Hematopoietic multipotent progenitor cell (in vitro differentiated cells): ENCODE results near the gene WIPF1. TPM values are rescaled to one million over a fixed set of nuclear protein-coding genes. Genes with fewer than 3 reads are reported as not detected.

ENCODE experiments used
- DNase-seq, 3 donors: peaks; one replicate each; pipeline ENCODE4 v3.0.0-alpha.2; 2011 to 2015; ENCODE audit warnings: low read depth in 2 of 3, low spot score in 2 of 3
- total RNA-seq: library from RNA; depleted of rRNA; stranded (reverse); fragments of >200 nt; gene quantifications from one replicate; pipeline ENCODE4 v1.2.3, GENCODE V29; 2012

WIPF1 gene
- total RNA-seq, 1 donor: 26.7 TPM

DNA sequence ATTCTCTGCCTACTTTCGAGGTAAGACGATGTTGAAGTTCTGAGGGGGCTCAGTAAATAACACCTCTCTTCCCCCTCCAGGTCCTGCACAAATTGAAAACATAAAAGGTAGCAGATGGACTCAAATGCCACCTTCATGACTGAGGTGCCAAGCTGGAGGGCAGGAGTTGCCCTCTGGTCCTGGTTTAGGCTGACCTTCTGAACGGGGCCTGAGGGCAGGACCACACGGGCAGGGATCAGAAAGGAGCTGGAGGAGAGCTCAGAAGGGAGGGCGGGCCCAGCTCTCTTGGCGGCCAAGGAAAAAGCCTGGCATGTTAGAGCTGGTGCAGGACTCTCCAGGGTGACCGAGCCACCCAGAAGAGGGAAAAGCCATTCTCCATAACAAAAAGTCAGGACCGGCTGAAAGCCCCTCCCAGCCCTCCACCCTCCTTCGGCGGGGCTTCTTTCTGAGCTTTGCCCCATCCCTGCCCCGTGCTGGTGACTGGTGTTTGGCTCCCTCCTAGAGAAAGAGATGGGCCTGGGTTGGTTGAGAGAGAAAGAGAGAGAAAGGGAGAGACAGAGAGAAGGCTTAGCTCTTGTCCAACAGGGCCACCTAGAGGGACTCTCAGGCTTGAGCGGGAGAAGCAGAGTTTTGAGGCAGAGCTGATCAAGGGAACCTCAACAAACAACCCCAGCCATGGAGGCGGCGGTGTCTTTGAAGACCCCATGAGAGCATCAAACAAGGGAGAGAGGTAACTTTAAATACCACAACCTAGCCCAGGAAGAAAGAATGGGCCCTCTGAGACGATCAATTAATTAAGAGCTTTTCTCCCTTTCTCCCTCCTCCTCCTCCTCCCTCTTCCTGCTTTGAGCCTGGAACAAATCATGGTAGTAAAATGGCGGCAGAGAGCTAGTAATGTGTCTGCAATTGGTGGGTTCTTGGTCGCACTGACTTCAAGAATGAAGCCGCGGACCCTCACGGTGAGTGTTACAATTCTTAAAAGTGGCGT is 50.8 kb downstream of the WIPF1 start:
- DNase-seq: peak in 2 of 3 donors; percentile 35 to 60

DNA sequence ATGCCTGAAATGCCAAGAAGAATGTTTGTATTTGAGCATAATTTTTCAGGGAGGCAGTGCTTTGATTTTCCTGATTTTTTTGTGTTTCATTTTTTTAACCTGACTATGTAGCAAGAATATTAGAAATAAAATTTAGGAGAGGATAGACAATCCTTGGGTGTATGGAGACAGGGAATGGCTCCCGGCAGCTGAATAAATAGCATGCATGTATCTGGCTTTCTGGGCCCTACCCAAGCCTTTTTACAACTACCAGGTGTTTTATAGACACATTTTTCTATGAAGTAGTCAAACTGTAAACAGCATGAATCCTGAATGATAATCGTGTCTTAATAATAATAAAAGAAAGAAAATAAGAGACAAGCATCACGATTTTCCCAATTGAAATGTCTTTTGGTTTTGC is 52.4 kb downstream of the WIPF1 start:
- DNase-seq: no peak

DNA sequence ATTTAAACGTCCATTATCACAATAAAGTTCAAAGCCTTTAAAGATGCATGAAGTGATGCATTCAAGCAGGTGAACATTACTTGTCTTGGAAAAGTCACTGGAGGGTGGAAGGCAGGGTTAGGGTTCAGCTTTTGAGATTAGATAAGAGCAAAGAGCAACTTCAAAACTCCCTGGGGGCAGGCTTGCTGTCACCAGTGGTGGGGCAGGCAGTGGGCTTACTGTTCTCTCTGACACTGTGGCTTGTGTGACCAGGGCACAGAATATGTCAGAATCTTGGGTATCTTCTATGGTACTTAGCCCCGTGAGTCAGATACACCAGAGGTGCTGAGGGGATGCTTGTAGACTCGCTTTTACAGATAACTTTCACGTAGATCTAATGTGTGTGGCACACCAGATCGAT is 52.8 kb downstream of the WIPF1 start:
- no peak for DNase-seq

DNA sequence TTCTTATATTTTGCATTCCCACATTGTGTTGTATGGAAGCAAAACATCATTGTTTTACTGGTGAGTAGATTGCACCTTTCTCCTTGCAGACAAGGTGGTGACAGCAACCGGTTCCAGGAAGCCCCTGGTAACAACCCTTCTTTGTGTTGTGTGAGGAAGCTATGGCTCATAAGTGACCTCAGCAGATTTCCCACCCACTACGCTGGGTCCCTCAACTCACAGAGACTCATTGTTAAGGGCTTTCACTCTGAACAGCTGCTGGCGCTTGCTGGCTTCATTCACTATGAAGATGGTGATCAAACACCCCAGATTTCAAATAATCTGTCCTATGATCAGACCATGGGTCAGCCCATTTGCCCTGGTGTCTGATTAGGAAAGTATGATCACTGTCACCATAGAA is 53.4 kb downstream of the WIPF1 start:
- DNase-seq: no peak

DNA sequence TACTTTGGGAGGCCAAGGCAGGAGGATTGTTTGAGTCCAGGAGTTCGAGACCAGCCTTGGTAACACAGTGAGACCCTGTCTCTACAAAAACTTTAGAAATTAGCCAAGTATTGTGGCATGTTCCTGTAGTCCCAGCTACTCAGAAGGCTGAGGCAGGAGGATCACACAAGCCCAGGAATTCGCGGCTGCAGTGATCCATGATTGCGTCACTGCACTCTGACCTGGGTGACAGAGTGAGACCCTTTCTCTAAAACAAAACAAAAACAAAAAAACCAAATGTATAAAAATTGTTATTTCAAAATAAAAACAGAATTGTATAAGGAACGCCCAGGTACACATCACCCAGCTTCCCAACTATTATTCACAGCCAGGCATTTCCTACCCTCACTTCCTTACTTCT is 56.7 kb downstream of the WIPF1 start:
- DNase-seq: no peak

DNA sequence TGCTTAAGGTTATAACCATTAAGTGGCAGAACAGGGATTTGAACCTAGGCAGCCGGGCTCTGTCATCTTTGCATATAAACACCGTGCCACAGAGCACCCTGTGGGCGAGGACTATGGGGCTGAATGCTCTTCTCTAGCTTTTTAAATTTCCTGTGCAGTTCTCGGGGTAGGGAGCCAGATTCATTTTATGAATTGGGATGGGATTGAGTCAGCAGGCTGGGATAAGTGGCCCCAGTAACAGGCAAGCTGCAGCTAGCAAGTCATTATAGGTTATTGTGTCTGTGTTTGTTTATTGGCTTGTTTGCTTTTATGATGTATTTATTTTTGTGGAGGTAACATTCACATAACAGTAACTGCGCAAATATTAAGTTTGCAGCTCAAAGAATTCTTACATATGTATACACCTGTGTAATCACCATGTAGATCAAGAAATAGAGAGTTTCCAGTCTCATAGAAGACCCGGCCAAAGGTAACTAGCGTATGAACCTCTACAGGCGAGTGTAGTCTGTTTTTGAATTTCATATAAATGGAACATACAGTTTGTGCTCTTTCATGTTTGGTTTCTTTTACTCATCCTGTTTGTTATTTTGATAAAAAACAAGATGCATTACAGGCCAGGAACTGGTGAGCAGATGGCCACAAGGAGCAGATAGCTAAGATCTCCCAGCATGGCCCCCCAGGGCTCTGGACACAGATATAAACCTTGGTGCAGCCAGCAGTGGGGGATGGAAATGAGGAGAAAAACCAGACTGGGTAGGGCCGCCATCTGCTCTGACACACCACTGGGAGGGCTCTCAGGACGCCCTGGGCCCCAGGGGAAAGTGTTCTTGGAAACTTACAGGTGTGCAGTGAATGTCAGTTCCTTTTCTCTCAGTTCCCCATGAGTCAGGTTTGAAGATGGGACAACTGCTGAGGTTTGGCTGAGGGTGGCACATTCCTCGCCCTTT is 61.6 kb downstream of the WIPF1 start:
- no peak for DNase-seq

DNA sequence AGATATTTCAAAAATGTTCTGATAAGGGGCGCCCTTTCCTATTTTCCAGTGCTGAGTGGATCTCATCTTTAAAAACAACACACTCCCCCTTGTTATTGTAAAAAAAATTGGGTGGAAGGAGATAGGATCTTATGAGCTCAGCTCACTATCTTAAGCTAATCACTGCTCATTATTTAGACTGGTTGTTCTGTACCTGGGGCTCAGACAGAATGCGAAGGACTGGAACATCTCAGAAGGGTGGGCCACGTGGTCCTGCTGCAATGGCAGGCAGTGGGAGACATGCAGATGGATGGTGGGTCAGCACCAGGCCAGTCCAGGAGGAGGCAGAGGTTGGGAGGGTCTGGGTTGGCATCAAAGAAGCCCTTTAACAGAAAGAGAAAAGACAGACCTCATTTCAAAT is 62.5 kb downstream of the WIPF1 start:
- DNase-seq: no peak

DNA sequence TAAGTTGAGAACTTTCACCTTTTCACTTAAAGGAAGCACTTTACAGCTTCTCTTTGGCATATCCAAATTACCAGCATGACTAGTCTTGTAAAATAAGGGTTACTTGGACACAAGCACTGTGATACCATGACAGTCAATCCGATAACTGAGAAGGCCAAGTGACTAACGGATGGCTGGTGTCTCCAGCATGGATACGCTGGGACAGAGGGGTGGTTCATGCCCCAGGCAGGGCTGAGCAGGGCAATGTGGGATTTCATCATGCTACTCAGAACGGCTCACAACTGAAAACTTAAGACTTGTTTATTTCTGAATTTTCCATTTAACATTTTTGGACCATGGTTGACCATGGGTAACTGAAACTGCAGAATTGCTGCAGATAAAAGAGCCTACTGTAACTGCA is 67.7 kb downstream of the WIPF1 start:
- no peak for DNase-seq

DNA sequence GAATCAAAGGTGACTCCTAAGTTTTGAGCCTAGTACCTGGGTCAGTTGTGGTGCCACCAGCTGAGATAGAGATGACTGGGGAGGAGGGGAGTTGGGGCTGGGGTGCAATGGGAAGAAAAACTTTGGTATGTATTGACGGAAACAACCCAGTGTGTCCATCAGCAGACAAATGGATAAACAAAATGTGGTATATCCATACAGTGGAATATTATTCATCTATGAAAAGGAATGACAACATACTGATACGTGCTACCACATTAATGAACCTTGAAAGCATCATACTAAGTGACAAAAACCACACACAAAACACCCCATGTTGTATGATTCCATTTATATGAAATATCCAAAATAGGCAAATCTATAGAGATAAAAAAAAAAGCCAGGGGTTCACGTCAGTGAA is 69.6 kb downstream of the WIPF1 start:
- no peak for DNase-seq

DNA sequence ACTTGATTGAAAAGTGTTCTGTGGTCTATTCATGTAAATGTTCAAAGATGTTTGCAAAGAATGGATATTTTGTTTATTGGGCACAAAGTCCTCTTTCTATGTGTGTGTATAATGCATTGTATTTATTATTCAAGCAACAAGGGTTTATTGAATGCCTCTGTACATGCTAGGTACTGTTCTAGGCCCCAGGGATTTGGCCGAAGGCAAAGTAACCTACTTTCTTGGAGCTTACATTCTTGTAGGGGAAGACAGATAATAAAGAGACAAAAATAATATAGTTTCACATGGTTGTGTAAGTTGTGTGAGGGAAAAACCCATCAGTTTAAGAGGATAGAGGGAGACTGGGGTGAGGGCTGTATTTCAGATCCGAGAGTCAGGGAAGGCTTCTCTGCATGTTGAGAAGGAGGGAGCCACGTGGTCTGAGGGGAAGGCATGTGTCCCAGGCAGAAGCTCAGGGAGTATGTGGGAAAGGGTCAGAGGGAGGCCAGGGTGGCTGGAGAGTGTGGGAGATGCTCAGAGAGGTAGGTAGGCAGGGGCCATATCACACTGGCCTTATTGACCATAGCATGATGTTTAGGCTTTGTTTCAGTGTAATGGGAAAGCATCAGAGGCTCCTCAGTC is 70.4 kb downstream of the WIPF1 start:
- no peak for DNase-seq

DNA sequence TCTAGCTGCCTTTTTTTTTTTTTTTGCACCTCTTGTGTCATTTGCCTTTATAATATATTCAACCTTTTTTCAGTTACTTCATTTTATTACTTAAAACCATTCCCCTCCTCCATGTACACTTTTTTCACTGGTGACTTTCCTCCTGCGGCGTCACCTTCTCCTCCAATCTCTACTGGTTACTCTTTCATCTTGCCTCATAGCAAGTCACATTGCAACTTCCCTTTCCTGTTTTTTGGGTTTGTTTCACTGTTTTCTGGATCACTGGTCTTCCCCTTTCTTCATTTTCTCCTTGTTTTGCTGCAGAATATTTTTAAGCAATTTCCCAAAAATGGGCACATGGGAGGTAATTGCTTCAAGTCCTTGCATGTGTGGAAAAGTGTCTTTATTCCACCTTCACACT is 73.1 kb downstream of the WIPF1 start:
- DNase-seq: no peak

DNA sequence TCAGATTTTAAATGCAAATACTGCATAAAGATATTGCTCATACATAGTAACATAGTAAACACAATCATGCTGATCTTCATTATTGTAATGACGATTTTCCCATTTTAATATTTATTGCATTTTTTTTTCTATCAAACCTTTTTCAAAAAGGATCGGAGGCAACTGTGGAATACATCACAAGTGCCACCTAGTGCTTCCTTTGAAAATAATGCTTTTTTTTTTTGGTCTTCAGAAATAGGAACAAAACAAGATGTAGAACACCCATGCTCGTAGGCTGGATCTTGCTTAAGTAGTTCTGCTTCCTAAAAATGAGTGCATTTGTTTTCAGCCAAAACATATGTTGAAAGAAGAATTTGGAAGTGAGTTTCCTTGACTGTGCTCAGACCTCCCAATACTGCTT is 75.1 kb downstream of the WIPF1 start:
- DNase-seq: peak in 2 of 3 donors; percentile 18 to 58

DNA sequence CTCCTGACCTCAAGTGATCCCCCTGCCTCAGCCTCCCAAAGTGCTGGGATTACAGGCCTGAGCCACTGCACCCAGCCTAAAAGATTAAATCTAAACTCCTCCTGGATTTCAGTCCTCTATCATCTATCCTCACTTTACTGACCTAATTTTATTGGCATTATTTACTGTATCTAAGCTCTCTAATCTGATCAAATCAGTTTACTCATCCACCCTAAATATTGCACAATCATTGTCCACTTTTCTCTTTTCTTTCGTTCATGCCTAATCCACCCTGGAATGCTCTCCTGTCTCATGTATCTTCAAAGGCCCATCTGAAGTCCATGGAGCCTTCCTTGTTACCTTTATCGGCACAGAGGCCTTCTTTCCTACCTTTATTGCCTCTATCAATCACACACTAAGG is 79.2 kb downstream of the WIPF1 start:
- DNase-seq: no peak

DNA sequence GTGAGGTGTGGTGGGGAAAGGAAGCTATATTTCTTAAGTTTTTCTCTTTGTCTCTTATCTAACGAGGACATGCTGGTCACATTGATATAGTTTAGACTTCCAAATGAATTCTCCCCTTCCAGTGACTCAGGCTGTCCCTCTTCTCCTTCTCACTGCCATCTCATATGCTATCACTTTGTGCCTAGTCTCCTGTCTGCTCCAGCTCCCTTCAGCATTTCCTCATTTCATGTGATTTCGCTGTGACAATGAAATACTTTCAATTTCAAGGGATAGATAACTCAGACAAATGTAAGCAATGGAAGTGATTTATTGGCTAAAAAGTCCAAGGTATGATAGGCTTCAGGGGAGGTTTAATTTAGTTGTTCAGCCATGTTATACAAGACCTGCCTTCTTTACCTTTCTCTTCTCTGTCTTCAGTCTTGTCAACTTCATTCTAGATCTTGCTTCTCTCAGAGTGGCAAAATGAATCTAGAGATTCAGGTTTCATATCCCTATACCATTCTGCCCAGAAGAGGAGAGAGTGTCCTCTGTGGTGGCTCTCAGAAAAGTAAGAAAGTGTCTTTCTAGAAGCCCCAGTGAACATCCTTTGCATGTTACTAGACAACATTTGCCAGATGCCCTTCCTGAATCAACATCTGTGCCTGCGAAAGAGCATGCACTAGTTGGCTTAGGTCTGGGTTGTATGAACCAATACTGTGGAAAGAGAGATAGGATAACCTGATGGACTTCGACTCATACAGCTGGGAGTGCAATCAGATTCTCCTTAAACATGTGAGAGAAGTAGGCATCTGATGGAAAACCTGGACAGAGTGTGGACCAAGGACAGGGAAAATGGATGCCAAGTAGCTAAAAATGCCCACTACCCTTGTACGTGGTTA is 80.9 kb downstream of the WIPF1 start:
- DNase-seq: no peak

DNA sequence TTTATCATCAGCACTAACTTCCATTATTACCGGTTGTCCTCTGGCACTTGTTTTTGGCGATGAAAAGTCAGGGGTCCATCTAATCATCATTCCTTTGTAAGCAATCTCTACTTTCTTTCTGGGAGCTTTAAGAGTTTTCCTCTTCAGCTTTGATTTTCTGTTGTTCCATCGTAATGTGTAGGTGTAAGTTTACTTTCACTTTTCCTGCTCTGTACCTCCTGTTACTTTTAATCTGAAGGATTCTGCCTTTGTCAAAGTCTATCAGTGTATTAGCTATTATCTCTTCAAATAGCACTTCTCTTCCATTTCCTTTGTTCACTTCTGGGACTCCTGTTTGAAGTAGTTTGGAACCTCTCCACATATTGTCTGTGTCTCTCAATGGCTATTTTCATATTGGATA is 85.3 kb downstream of the WIPF1 start:
- no peak for DNase-seq

DNA sequence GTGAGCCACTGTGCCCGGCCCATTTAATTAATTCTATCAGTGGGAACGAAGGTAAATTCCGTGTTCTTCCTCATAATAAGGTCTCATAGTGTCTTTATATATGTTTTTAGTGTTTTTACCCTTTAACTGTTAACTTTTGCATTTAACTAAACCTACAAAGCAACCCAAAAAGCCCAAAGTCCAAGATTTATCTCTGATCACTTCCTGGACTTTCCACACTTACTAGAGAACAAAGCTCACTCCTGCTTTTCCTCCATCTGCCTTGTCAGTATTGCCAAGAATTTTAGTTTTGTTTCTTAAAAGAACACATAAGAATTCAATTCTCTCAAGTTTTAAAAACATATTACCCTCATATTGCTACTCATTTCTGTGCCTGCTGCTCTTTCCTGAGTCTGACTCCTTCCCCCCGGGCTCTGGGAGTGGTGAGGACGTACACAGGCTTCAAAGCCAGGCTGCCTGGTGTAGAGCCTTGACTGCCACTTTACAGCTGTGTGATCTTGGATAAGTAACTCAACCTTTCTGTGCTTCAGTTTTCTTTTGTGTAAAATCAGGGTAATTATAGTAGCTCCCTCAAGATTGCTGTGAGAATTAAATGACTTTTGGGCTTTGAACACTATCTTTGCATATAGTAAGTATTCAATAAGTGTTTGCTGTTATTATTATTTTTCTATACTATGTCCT is 85.9 kb downstream of the WIPF1 start:
- DNase-seq: no peak

DNA sequence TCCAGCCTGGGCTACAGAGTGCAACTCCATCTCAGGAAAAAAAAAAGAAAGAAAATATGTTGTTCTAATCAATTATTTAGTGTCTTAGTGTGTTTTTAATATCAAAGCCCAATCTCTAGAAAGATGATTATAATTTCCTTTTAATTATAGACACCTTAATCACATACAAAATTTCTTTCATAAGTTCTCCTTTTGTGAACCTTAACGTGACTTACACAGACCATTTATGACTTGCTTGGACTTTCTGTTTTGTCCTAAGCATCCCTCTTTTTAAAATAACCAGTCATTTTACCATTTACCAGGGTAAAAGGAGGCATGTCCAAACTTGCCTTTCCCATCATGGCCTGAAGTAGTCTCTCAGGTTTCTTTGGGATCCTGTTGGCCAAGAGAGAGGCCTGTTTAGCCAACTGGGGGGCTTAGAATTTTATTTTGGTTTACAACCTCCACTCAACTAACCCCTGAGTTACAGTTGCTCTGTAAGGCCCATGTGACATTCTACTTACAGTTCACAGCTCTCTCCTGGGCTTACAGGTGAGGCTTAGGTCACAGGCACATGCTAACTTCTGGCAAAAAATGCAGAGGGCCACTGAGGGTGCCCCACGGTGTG is 86.9 kb downstream of the WIPF1 start:
- DNase-seq: peak in 1 of 3 donors; percentile 24
